HG03378 (cell line): ENCODE results near the gene USP7.
A peak's percentile ranks its signal among the peaks of the same experiment; 100 is the strongest.
"Not testable (repeated sequence)": the region's sequence is repeated elsewhere in the genome, so short reads cannot be mapped to it uniquely, and the experiment has no call there.

Experiments
- ATAC-seq: cut with Tn5 transposase; IDR thresholded peaks from one replicate; pipeline ENCODE4 v1.9.1; 2021; ENCODE audit warnings: mild to moderate bottlenecking, moderate library complexity; ENCODE audit not compliant: unreplicated experiment

USP7 gene

GRCh38 chr16:8963821-8964441 is at the start of gene USP7:
USP7 (minus strand) TSS chr16:8963906; CDS start chr16:8963285, 621 bp downstream.
- ATAC-seq: peak; percentile 47

- ATAC-seq: no peak
These were observed 49.8 kb upstream of the USP7 start for GRCh38 chr16:9013508-9013864.

- no peak for ATAC-seq
These were observed 49.3 kb upstream of the USP7 start for GRCh38 chr16:9012848-9013507.

GRCh38 chr16:9012330-9012729 is 48.6 kb upstream of the USP7 start:
- ATAC-seq: no peak

- ATAC-seq: peak; percentile 77
These were observed 45.0 kb upstream of the USP7 start for GRCh38 chr16:9008601-9009260.

- ATAC-seq: no peak
These were observed 43.6 kb upstream of the USP7 start for GRCh38 chr16:9007177-9007794.

GRCh38 chr16:9004183-9004582 is 40.5 kb upstream of the USP7 start:
- ATAC-seq: no peak

- no peak for ATAC-seq
These were observed 40.1 kb upstream of the USP7 start for GRCh38 chr16:9003763-9004162.

- no peak for ATAC-seq
These were observed 39.6 kb upstream of the USP7 start for GRCh38 chr16:9003322-9003721.

- no peak for ATAC-seq
These were observed 38.3 kb upstream of the USP7 start for GRCh38 chr16:9002042-9002441.

GRCh38 chr16:9000664-9001063 is 37.0 kb upstream of the USP7 start:
- ATAC-seq: no peak

- no peak for ATAC-seq
These were observed 36.1 kb upstream of the USP7 start for GRCh38 chr16:8999800-9000199.

GRCh38 chr16:8998108-8998507 is 34.4 kb upstream of the USP7 start:
- ATAC-seq: no peak

GRCh38 chr16:8996891-8997290 is 33.2 kb upstream of the USP7 start:
- ATAC-seq: no peak

GRCh38 chr16:8990445-8990844 is 26.7 kb upstream of the USP7 start:
- ATAC-seq: no peak

- ATAC-seq: no peak
These were observed 25.6 kb upstream of the USP7 start for GRCh38 chr16:8989099-8989878.

GRCh38 chr16:8986818-8987191 is 23.1 kb upstream of the USP7 start:
- ATAC-seq: no peak

- ATAC-seq: no peak
These were observed 22.4 kb upstream of the USP7 start for GRCh38 chr16:8986111-8986510.

GRCh38 chr16:8982816-8983215 is 19.1 kb upstream of the USP7 start:
- no peak for ATAC-seq

- ATAC-seq: not testable (repeated sequence)
These were observed 18.2 kb upstream of the USP7 start for GRCh38 chr16:8981901-8982300.

- not testable (repeated sequence) for ATAC-seq
These were observed 12.5 kb upstream of the USP7 start for GRCh38 chr16:8976189-8976588.
